H1 (cell line): ENCODE results near the gene CTSV. TPM values are rescaled to one million over a fixed set of nuclear protein-coding genes. Genes with fewer than 3 reads are reported as not detected.

ENCODE experiments used
- CHD2 ChIP-seq: IDR thresholded peaks from 2 replicates; pipeline ENCODE4 v1.6.1; 2012; ENCODE audit warnings: low read length, improper control_type of control experiment
- EP300 ChIP-seq, 2 experiments: IDR thresholded peaks; 1 replicate in 1 of 2; 2 replicates in 1 of 2; pipeline ENCODE4 v1.6.1; 2011 to 2012; ENCODE audit warnings: low read depth in 2 of 2, low read length in 2 of 2, mild to moderate bottlenecking in 2 of 2, borderline replicate concordance in 1 of 2, inconsistent platforms in 1 of 2, moderate library complexity in 1 of 2
- FOSL1 ChIP-seq: IDR thresholded peaks from 2 replicates; pipeline ENCODE4 v1.6.1; 2011; ENCODE audit warnings: mild to moderate bottlenecking, low read depth, low read length, moderate library complexity; ENCODE audit not compliant: insufficient read depth
- GTF2F1 ChIP-seq: IDR thresholded peaks from 2 replicates; pipeline ENCODE4 v1.6.1; 2012; ENCODE audit warnings: low read depth, low read length, improper control_type of control experiment, borderline replicate concordance
- HDAC2 ChIP-seq, 2 experiments: fragments of 300-600 bp in 1 of 2; sonication (generic) in 1 of 2; IDR thresholded peaks; 2 replicates each; pipeline ENCODE4 v1.6.1; 2011 to 2012; ENCODE audit warnings: low read depth in 2 of 2, low read length in 2 of 2, mild to moderate bottlenecking in 2 of 2, moderate library complexity in 2 of 2, borderline replicate concordance in 1 of 2, inconsistent platforms in 1 of 2
- JUND ChIP-seq: IDR thresholded peaks from 2 replicates; pipeline ENCODE4 v1.6.1; 2011; ENCODE audit warnings: mild to moderate bottlenecking, improper control_type of control experiment, low read length
- POLR2AphosphoS5 ChIP-seq: IDR thresholded peaks from 2 replicates; pipeline ENCODE4 v1.6.1; 2011; ENCODE audit warnings: low read depth, low read length
- RAD21 ChIP-seq, 2 experiments: IDR thresholded peaks in 1 of 2; conservative IDR thresholded peaks in 1 of 2; 2 replicates each; pipeline ENCODE4 v1.6.1; 2011; ENCODE audit warnings: low read depth in 2 of 2, low read length in 2 of 2, improper control_type of control experiment in 1 of 2, inconsistent platforms in 1 of 2, mild to moderate bottlenecking in 1 of 2, moderate library complexity in 1 of 2
- SIN3A ChIP-seq, 2 experiments: IDR thresholded peaks in 1 of 2; conservative IDR thresholded peaks in 1 of 2; 2 replicates each; pipeline ENCODE4 v1.6.1; 2011 to 2012; ENCODE audit warnings: low read length in 2 of 2, improper control_type of control experiment in 1 of 2, low read depth in 1 of 2, mild to moderate bottlenecking in 1 of 2
- TAF1 ChIP-seq: IDR thresholded peaks from 2 replicates; pipeline ENCODE4 v1.6.1; 2011; ENCODE audit warnings: mild to moderate bottlenecking, low read depth, low read length
- TAF7 ChIP-seq: optimal IDR thresholded peaks from 2 replicates; pipeline ENCODE3; 2011; ENCODE audit warnings: low read depth, mild to moderate bottlenecking, inconsistent platforms, low read length, moderate library complexity, borderline replicate concordance
- TCF12 ChIP-seq: IDR thresholded peaks from 2 replicates; pipeline ENCODE4 v1.6.1; 2011; ENCODE audit warnings: low read depth, mild to moderate bottlenecking, low read length
- TEAD4 ChIP-seq: IDR thresholded peaks from 2 replicates; pipeline ENCODE4 v1.6.1; 2012; ENCODE audit warnings: low read depth, low read length, inconsistent platforms, mixed read lengths
- polyA plus RNA-seq, 7 experiments: library from polyadenylated mRNA; depleted of rRNA in 3 of 7; stranded (reverse) in 5 of 7; unstranded in 2 of 7; fragments of >200 nt in 5 of 7; fragments of 200-250 nt in 2 of 7; gene quantifications; 1 replicate in 5 of 7; 2 replicates in 1 of 7; 4 replicates in 1 of 7; pipeline versions ENCODE4 v1.2.1 to v1.2.3, GENCODE V29; 2011 to 2013; ENCODE audit warnings: missing spikeins in 2 of 7, mixed read lengths in 2 of 7
- total RNA-seq: library from RNA; stranded (reverse); fragmentation: NEBNext Ultra II Directional; extraction: Animal tissue kit (Norgen Biotek cat#: 25700); gene quantifications from 2 replicates; pipeline ENCODE4 v1.2.1, GENCODE V29; 2021

The CTSV gene
- total and polyA plus RNA-seq, 2 of the 8 experiments (the other 6 are each of a cell fraction or from before 2014, with no cell fraction given) = 91.0 to 114 TPM

DNA sequence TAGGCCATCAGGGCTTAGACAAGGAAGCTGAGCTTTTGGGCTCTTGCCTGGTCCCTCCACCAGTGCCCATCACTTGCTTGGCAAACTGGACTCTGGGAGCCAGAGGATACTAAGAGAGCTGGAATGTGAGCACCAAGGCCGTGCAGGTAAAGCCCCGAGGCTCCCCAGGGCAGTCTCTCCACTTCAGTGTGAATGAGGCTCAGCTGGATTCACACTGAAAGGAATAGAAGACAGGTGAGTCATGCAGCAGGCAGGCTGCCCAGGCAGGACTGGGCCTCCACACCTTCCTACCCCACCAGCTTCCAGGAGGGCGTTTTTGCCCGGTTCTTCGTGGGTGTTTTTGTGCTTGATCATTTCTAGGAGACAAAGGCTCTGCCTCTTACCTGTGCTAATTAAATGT is 7.3 kb upstream of the CTSV start (continued):
- TF ChIP-seq SIN3A (conservative IDR thresholded peaks at IDR 0.05 in 1 of 2, IDR thresholded peaks at IDR 0.05 in 1 of 2; ENCODE audit: low read depth in 1 of 2, low read length in 2 of 2) = 0 out of 4 replicates have a peak, but pooled peaks of 1 of the 2 experiments have one; percentile 43
- TF ChIP-seq CHD2 = peak; percentile 35; the same call in 1 of the 2 replicates
- TF ChIP-seq GTF2F1 = no peak
- peak; percentile 36; the same call in 1 of the 2 replicates for TF ChIP-seq FOSL1
- 0 out of 2 replicates have a peak, but pooled peaks have one; percentile 36 for TF ChIP-seq TAF1
- TF ChIP-seq TCF12 = no peak
- TF ChIP-seq RAD21 (IDR thresholded peaks at IDR 0.05 in 1 of 2, conservative IDR thresholded peaks at IDR 0.05 in 1 of 2; ENCODE audit: low read depth in 2 of 2, low read length in 2 of 2) = peak in 1 of 2 experiments; percentile 23; a peak in 2 of 4 replicates
- peak in 1 of 2 experiments; percentile 63; a peak in 1 of 3 replicates for TF ChIP-seq EP300 (IDR thresholded peaks at IDR 0.05; ENCODE audit: borderline replicate concordance in 1 of 2, low read depth in 2 of 2, low read length in 2 of 2)
- peak in 1 of 2 experiments; percentile 55; a peak in 1 of 4 replicates for TF ChIP-seq HDAC2 (IDR thresholded peaks at IDR 0.05; ENCODE audit: borderline replicate concordance in 1 of 2, low read depth in 2 of 2, low read length in 2 of 2)
- TF ChIP-seq TEAD4 = peak; percentile 88
- TF ChIP-seq JUND = peak; percentile 98
- 0 out of 2 replicates have a peak, but pooled peaks have one; percentile 27 for TF ChIP-seq POLR2AphosphoS5
- TF ChIP-seq TAF7 = no peak
